ENCODE results near the gene ANO4.

The ANO4 gene

DNA sequence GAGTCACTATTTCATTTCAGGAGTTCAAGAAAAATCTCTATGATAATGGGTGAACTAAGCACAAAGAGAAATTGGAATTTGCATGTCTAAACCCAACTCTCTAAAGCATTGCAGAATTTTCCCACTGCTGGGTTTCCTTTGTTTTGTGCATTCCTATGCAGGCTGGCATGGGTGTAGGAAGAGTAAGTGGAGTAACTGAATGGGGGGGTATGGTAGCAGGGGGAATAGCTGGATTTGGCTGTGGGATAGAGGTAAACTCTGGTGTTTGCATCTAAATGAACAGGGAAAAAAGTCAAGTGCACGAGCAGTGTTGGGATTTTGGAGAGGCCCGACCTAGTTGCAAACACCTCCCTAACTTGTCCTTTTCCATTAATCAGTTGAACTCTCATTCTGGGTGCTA, 159.1 kb downstream of the ANO4 start:
- POLR2A ChIA-PET: no interaction called here
- TF ChIP-seq ZFP69B (tag by site-specific recombination; IDR thresholded peaks at IDR 0.05) (no peak), SP2 (tag by site-specific recombination; IDR thresholded peaks at IDR 0.05) (no peak), MEIS1 (CRISPR knock-in tag; IDR thresholded peaks at IDR 0.05; ENCODE audit: borderline replicate concordance) (no peak), BCL11A (tag by site-specific recombination; IDR thresholded peaks at IDR 0.05; ENCODE audit: low read depth) (no peak), ZBTB21 (tag by site-specific recombination; IDR thresholded peaks at IDR 0.05) (no peak), KLF1 (tag by site-specific recombination; IDR thresholded peaks at IDR 0.05) (no peak), ZNF654 (tag by site-specific recombination; IDR thresholded peaks at IDR 0.05; ENCODE audit: low read depth) (no peak), ZNF423 (tag by site-specific recombination; IDR thresholded peaks at IDR 0.05) (no peak), ZNF335 (tag by site-specific recombination; conservative IDR thresholded peaks at IDR 0.05) (no peak), ZNF830 (tag by site-specific recombination; IDR thresholded peaks at IDR 0.05; ENCODE audit: low read depth) (no peak), ZFP3 (tag by site-specific recombination; IDR thresholded peaks at IDR 0.05; ENCODE audit: low read depth) (no peak), ZNF510 (tag by site-specific recombination; IDR thresholded peaks at IDR 0.05; ENCODE audit: insufficient replicate concordance) (no peak), ZNF843 (tag by site-specific recombination; IDR thresholded peaks at IDR 0.05) (no peak), REPIN1 (tag by site-specific recombination; IDR thresholded peaks at IDR 0.05; ENCODE audit: low read depth) (no peak)
- TF ChIP-seq, protein P1, sequence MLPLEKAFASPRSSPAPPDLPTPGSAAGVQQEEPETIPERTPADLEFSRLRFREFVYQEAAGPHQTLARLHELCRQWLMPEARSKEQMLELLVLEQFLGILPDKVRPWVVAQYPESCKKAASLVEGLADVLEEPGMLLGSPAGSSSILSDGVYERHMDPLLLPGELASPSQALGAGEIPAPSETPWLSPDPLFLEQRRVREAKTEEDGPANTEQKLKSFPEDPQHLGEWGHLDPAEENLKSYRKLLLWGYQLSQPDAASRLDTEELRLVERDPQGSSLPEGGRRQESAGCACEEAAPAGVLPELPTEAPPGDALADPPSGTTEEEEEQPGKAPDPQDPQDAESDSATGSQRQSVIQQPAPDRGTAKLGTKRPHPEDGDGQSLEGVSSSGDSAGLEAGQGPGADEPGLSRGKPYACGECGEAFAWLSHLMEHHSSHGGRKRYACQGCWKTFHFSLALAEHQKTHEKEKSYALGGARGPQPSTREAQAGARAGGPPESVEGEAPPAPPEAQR (tag by site-specific recombination; IDR thresholded peaks at IDR 0.05): no peak
- TF ChIP-seq, protein P2, sequence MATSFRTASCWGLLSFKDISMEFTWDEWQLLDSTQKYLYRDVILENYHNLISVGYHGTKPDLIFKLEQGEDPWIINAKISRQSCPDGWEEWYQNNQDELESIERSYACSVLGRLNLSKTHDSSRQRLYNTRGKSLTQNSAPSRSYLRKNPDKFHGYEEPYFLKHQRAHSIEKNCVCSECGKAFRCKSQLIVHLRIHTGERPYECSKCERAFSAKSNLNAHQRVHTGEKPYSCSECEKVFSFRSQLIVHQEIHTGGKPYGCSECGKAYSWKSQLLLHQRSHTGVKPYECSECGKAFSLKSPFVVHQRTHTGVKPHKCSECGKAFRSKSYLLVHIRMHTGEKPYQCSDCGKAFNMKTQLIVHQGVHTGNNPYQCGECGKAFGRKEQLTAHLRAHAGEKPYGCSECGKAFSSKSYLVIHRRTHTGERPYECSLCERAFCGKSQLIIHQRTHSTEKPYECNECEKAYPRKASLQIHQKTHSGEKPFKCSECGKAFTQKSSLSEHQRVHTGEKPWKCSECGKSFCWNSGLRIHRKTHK (tag by site-specific recombination; IDR thresholded peaks at IDR 0.05): no peak
- Histone ChIP-seq H3K4me3 (ENCODE audit: low read depth, low read length) (no peak overlapping the region), H3K9me3 (ENCODE audit: control insufficient read depth, insufficient read depth, low read depth, low read length) (no peaks in the 10 kb centered on the region), H3K27ac (ENCODE audit: extremely low read depth, low read depth, low read length) (no peak overlapping the region), H3K36me3 (ENCODE audit: control insufficient read depth in 2 of 2, insufficient read depth in 1 of 2, low read length in 2 of 2) (no peaks in the 10 kb centered on the region), H3K4me1 (ENCODE audit: control insufficient read depth, insufficient read depth, low read length) (no peaks in the 10 kb centered on the region)
- CTCF ChIA-PET: no interaction called here

DNA sequence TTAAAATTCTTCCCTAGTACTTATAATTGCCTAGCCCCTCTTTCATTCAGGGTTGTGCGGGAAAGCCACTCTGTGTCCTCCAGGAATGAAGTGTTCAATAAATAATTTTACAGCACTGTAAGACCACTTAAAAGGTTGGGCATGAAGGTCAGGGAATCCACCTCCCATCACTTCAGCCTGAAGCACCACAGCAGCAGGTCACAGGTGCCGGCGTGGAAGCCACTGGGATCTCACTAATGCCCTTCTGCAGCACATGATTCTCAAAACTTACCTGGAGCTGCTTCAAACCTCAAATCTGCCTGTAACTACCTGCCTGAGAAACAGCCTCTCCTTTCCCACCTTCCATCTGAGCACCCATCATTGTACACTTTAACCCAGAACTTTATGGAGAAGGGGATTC, 159.5 kb downstream of the ANO4 start:
- no peaks in the 10 kb centered on the region for H3K36me3 ChIP-seq (ENCODE audit: control insufficient read depth in 2 of 2, insufficient read depth in 1 of 2, low read length in 2 of 2)
- no peak overlapping the region for H3K27ac ChIP-seq (ENCODE audit: extremely low read depth, low read depth, low read length)
- H3K4me1 ChIP-seq (ENCODE audit: control insufficient read depth, insufficient read depth, low read length): no peaks in the 10 kb centered on the region
- TF ChIP-seq IKZF3 (tag by site-specific recombination; IDR thresholded peaks at IDR 0.05) (no peak), BCL11B (tag by site-specific recombination; IDR thresholded peaks at IDR 0.05; ENCODE audit: low read depth) (no peak), OVOL3 (tag by site-specific recombination; IDR thresholded peaks at IDR 0.05) (no peak), ZNF544 (tag by site-specific recombination; IDR thresholded peaks at IDR 0.05) (no peak), ZNF596 (tag by site-specific recombination; IDR thresholded peaks at IDR 0.05) (no peak), ZNF621 (tag by site-specific recombination; IDR thresholded peaks at IDR 0.05) (no peak), ZSCAN30 (tag by site-specific recombination; IDR thresholded peaks at IDR 0.05) (no peak), ZNF423 (tag by site-specific recombination; IDR thresholded peaks at IDR 0.05) (no peak), ZNF302 (tag by site-specific recombination; IDR thresholded peaks at IDR 0.05; ENCODE audit: low read depth) (no peak), ZNF155 (tag by site-specific recombination; IDR thresholded peaks at IDR 0.05) (no peak), ZNF626 (tag by site-specific recombination; IDR thresholded peaks at IDR 0.05) (no peak)
- TF ChIP-seq, protein P3, sequence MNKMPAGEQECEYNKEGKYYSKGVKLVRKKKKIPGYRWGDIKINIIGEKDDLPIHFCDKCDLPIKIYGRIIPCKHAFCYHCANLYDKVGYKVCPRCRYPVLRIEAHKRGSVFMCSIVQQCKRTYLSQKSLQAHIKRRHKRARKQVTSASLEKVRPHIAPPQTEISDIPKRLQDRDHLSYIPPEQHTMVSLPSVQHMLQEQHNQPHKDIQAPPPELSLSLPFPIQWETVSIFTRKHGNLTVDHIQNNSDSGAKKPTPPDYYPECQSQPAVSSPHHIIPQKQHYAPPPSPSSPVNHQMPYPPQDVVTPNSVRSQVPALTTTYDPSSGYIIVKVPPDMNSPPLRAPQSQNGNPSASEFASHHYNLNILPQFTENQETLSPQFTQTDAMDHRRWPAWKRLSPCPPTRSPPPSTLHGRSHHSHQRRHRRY (tag by site-specific recombination; IDR thresholded peaks at IDR 0.05): no peak
- TF ChIP-seq, protein P4, sequence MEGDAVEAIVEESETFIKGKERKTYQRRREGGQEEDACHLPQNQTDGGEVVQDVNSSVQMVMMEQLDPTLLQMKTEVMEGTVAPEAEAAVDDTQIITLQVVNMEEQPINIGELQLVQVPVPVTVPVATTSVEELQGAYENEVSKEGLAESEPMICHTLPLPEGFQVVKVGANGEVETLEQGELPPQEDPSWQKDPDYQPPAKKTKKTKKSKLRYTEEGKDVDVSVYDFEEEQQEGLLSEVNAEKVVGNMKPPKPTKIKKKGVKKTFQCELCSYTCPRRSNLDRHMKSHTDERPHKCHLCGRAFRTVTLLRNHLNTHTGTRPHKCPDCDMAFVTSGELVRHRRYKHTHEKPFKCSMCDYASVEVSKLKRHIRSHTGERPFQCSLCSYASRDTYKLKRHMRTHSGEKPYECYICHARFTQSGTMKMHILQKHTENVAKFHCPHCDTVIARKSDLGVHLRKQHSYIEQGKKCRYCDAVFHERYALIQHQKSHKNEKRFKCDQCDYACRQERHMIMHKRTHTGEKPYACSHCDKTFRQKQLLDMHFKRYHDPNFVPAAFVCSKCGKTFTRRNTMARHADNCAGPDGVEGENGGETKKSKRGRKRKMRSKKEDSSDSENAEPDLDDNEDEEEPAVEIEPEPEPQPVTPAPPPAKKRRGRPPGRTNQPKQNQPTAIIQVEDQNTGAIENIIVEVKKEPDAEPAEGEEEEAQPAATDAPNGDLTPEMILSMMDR (tag by site-specific recombination; IDR thresholded peaks at IDR 0.05): no peak
- ChIA-PET CTCF (interaction anchor here (0.8 kb wide), 1 partner anchor 34 kb away, joined by 3 read pairs; no protein-coding TSS in a partner anchor), POLR2A (no interaction called here)
- H3K4me3 ChIP-seq (ENCODE audit: low read depth, low read length): no peak overlapping the region
- H3K9me3 ChIP-seq (ENCODE audit: control insufficient read depth, insufficient read depth, low read depth, low read length): no peaks in the 10 kb centered on the region

All from HEK293 (cell line).